SIG-M5 (cell line): ENCODE data around the gene AADACL2.
"Not testable (repeated sequence)": the region's sequence is repeated elsewhere in the genome, so short reads cannot be mapped to it uniquely, and the experiment has no call there.

Experiments
- DNase-seq: peaks from one replicate; lab custom pipeline; 2025; lab: John Stamatoyannopoulos, UW

The AADACL2 gene, protein sequence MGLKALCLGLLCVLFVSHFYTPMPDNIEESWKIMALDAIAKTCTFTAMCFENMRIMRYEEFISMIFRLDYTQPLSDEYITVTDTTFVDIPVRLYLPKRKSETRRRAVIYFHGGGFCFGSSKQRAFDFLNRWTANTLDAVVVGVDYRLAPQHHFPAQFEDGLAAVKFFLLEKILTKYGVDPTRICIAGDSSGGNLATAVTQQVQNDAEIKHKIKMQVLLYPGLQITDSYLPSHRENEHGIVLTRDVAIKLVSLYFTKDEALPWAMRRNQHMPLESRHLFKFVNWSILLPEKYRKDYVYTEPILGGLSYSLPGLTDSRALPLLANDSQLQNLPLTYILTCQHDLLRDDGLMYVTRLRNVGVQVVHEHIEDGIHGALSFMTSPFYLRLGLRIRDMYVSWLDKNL

DNA sequence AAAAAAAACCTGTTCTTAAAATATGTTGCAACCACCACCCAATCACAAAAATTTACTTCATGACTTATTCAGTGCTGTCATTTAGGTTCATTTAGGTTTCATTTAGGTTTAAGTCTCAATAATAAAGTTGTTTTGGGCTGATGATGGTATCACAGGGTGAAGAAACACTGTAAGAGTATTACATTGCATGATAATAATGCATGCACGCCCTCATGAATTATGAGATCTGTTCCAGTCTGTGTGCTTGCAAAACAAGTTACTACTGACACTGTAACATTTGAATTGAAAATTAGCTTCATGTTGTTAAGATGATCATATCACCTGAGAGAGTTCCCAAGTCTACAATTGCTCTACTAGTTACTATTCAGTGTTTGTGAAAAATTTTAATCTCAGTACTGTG, at the start of gene AADACL2:
TSS of gene AADACL2 (plus strand) at position 315 of the 400 bp plus-strand sequence. CDS start 109 bp downstream, outside the sequence.
- DNase-seq = no peak

GRCh38 chr3:151684094-151684493, 49.6 kb upstream of the AADACL2 start:
- DNase-seq = no peak

- DNase-seq = no peak
Observed at GRCh38 chr3:151686257-151686656, 47.5 kb upstream of the AADACL2 start.

DNA sequence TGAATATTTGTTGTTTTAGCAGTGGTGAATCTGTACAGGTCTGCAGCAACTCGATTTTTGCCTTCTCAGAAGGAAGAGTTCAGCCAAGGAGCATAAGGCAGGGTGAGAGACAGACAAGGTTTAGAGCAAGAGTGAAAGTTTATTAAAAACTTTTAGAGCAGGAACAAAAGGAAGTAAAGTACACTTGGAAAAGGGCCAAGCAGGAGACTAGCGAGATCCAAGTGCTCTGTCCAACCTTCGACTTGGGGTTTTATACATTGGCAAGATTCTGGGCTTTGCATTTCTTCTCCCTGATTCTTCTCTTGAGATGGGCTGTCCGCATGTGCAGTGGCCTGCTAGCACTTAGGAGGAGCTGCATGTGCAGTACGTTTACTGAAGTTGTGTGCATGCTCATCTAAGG, 46.7 kb upstream of the AADACL2 start:
- DNase-seq = no peak

DNA sequence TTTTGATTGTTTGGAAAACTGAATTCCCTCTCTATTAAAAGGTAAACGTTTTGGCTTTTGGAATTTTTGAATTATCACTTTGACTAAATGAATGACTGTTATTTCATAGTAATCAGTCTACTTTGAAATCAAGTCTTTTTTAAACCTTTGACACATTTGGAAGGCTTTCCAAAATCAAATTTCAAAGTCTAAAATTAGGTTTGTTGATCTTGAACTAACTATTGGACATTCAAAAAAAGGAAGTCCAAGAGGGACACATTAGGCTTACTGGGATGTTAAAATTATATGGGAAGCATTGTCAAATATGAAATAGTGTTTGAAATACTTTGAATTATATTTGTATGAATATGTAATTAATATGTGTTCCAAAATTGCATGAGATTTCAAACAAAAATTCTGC, 45.2 kb upstream of the AADACL2 start:
- DNase-seq = no peak

DNA sequence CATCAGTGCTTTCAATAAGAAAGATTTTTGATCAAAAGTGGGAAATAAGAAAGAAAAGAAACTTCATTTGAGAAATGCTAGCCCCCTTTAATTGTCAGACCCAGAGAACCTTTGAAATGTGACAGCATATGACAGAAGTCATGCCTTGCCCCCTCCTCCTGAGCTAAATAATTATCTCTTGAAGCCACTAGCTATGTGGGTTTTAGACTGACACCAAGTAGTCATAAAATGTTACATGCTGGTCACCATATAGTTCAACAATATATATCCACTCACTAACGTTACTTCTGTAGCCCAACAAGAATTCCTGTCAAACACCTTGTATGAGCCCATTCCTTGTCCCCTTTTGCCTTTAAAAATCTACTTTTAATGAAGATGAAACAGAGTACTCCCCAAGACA, 43.1 kb upstream of the AADACL2 start:
- no peak for DNase-seq

GRCh38 chr3:151697496-151697895, 36.2 kb upstream of the AADACL2 start:
- DNase-seq = no peak

- no peak for DNase-seq
Observed at GRCh38 chr3:151707216-151707615, 26.5 kb upstream of the AADACL2 start.

DNA sequence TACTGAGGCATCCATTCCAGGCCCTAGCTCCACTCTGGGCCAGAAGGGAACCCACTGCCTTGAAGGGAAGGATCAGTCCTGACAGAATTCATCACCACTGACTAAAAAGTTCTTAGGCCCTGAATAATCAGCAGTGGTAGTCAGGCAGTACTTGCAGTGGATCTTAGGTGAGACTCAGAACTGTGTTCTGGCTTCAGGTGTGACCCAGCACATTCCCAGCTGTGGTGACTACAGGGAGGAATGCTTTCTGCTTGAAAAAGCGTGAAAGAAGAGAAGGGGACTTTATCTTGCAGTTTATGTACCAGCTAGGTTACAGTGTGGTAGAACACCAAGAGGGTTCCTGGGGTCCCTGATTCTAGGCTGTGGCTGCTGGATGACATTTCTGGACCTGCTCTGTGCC, 24.9 kb upstream of the AADACL2 start:
- DNase-seq = no peak

GRCh38 chr3:151709847-151710246, 23.9 kb upstream of the AADACL2 start:
- DNase-seq = no peak

GRCh38 chr3:151721294-151721693, 12.4 kb upstream of the AADACL2 start:
- no peak for DNase-seq

DNA sequence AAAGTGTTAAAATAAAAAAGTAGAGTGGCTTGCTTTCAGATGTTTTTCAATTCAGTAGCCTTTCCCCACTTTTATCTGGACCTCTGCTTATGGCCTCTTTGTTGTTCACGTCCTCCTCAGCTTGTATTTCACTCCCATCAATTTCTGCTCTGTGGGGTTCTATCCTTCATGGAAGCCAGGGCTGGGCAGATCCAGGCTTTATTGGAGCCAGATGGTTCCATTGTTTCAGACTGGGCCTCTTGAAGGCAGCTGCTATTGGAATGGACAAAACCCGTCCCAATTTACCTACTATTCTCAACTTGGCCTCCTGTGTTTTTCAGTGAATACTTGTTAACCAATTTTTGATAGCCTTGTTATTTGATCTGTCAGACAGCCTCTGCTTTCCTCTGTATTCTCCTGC, 10.9 kb upstream of the AADACL2 start:
- DNase-seq = no peak

GRCh38 chr3:151724576-151725562, 8.9 kb upstream of the AADACL2 start:
- DNase-seq = no peak

DNA sequence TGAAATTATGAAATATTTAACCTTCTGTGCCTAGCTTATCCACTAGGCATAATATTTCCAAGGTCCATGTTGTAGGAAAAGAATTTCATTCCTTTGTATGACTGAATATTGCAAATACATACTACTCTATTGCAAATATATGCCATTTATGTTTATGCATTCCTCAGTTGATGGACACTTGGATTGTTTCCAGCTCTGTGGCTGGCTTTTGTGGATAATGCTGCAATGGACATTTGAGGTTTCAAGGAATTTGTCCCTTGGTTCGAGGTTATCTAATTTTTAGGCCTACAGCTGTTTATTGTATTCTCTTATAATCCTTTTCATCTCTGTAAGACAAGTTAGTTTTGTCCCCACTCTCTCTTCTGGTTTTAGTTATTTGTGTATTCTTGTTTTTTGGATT, 7.7 kb upstream of the AADACL2 start:
- no peak for DNase-seq

DNA sequence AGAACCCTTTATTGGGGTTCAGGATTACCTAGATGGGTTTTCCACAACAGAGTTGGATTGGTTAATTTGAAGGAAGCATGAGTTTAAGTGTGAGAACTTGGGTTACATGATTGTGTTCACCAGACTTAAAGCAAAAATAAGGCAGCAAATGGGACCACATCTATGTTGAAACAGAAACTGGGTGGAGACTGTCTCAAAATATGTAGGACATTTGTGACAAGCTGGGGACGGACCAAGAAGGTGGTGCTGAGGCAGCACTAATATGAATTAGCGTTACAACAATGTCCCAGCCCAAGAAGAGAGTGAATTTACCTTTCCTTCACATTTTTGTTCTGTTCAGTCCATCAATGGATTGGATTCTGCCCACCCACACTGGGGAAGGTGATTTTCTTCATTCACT, 866 bp upstream of the AADACL2 start:
- no peak for DNase-seq

DNA sequence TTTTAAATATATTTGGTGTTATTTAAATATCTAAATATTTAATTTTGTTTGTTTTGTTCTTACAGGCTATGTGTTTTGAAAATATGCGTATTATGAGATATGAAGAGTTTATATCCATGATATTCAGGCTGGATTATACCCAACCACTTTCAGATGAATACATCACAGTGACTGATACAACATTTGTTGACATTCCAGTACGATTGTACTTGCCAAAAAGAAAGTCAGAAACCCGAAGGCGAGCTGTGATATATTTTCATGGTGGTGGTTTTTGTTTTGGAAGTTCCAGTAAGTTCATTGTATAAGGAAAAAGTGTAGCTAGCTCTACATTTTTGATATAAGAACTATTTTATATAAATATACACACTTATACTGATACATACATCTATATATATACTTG, 6.9 kb downstream of the AADACL2 start:
- DNase-seq = no peak

GRCh38 chr3:151743855-151744254, 10.1 kb downstream of the AADACL2 start:
- no peak for DNase-seq

DNA sequence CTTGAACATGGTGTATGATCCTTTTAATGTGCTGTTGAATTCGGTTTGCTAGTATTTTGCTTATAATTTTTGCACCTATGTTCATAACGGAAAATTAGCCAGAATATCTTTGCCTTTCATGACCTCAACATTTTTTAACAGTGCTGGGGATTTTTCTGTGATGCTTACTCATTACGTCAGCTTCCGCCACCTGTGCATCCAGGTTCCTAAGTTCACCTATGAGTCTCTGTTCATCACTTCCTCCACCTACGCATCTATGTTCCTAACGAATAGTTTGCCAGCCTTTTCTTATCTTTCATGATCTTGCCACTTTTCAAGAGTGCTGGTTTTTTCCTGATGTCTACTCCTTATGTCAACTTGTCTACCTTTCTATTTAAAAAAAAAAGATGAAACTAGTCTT, 16.5 kb downstream of the AADACL2 start:
- DNase-seq = no peak

- DNase-seq = no peak
Observed at GRCh38 chr3:151750678-151751077, 17.0 kb downstream of the AADACL2 start.

GRCh38 chr3:151751161-151751560, 17.4 kb downstream of the AADACL2 start:
- no peak for DNase-seq

- DNase-seq = no peak
Observed at GRCh38 chr3:151753846-151754245, 20.1 kb downstream of the AADACL2 start.

DNA sequence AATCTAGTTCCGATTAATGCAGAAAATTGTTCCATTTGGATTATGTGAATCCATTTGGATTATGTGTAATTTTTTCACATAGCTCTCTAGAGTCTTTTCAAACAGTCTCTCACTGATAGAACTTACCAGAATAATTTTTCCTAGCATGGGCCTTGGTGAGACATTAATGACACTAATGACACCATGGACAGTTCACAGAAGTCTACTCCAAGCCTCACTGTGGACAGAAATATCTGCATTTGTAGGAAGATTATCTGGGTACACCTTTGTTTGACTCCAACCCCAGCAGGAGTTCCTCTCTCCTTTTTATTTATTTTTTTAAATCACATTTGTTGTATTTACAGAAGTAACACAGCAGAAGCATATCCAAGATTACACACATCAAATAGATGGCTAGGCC, 27.9 kb downstream of the AADACL2 start:
- DNase-seq = no peak

- DNase-seq = not testable (repeated sequence)
Observed at GRCh38 chr3:151764699-151765098, 31.0 kb downstream of the AADACL2 start.
